Middle frontal gyrus (tissue), 1 donor: ENCODE results near the gene ZFC3H1.
A peak's percentile ranks its signal among the peaks of the same experiment; 100 is the strongest.
"Not testable (repeated sequence)": the region's sequence is repeated elsewhere in the genome, so short reads cannot be mapped to it uniquely, and the experiment has no call there.

Source experiments
- DNase-seq: peaks from one replicate; pipeline ENCODE4 v3.0.0-alpha.2; 2015; ENCODE audit warnings: low spot score; ENCODE audit errors: extremely low spot score

Gene ZFC3H1, protein sequence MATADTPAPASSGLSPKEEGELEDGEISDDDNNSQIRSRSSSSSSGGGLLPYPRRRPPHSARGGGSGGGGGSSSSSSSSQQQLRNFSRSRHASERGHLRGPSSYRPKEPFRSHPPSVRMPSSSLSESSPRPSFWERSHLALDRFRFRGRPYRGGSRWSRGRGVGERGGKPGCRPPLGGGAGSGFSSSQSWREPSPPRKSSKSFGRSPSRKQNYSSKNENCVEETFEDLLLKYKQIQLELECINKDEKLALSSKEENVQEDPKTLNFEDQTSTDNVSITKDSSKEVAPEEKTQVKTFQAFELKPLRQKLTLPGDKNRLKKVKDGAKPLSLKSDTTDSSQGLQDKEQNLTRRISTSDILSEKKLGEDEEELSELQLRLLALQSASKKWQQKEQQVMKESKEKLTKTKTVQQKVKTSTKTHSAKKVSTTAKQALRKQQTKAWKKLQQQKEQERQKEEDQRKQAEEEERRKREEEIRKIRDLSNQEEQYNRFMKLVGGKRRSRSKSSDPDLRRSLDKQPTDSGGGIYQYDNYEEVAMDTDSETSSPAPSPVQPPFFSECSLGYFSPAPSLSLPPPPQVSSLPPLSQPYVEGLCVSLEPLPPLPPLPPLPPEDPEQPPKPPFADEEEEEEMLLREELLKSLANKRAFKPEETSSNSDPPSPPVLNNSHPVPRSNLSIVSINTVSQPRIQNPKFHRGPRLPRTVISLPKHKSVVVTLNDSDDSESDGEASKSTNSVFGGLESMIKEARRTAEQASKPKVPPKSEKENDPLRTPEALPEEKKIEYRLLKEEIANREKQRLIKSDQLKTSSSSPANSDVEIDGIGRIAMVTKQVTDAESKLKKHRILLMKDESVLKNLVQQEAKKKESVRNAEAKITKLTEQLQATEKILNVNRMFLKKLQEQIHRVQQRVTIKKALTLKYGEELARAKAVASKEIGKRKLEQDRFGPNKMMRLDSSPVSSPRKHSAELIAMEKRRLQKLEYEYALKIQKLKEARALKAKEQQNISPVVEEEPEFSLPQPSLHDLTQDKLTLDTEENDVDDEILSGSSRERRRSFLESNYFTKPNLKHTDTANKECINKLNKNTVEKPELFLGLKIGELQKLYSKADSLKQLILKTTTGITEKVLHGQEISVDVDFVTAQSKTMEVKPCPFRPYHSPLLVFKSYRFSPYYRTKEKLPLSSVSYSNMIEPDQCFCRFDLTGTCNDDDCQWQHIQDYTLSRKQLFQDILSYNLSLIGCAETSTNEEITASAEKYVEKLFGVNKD (N-terminal part only)

GRCh38 chr12:71663561-71664410 is at the start of gene ZFC3H1, which contains the start of gene THAP2:
Gene ZFC3H1 (minus strand): TSS chr12:71663848. CDS start chr12:71663610, 238 bp downstream.
Gene THAP2 (plus strand): TSS chr12:71664301. CDS start chr12:71664510, 209 bp downstream.
- DNase-seq: peak; percentile 97

GRCh38 chr12:71710276-71711125 is 46.9 kb upstream of the ZFC3H1 start:
- no peak for DNase-seq

- no peak for DNase-seq
These were observed 45.0 kb upstream of the ZFC3H1 start for GRCh38 chr12:71708658-71709057.

DNA sequence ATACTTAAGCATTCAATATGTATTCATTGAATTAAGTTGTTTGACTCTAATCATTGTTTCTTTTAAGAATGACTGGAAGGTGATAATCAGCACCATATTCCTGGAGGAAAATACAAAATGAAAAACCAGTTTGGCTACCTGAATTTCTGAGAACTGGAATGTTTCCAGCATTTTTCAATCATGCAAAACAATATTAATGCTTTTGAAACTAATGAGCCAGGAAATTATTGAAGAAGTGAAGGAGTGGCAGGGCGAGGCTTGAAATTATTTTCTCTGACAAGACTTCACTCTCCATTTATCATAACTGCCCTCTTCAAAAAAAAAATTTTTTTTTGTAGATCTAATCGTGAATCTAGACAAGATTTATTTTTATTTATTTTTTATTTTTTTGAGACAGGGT is 41.3 kb upstream of the ZFC3H1 start:
- DNase-seq: no peak

DNA sequence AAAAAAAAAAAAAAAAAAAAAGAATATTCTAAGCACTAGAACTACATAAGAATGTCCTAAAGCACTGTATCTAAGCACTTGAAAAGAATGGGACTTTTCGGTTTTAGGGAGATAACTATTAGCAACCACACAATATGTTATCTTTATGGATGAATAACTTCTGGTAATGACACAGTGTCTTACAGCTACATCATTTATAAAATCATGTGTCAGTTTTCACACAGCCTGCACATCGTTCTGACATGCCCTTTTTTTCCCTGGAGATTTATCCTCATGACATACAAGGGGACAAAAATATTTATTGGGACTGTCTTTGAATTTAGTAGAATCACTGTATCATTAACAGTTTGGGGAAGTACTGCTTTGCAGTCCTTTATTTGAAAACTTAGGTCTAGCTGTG is 39.6 kb upstream of the ZFC3H1 start:
- DNase-seq: no peak

GRCh38 chr12:71702590-71702989 is 38.9 kb upstream of the ZFC3H1 start:
- no peak for DNase-seq

GRCh38 chr12:71702181-71702580 is 38.5 kb upstream of the ZFC3H1 start:
- DNase-seq: not testable (repeated sequence)

- no peak for DNase-seq
These were observed 32.1 kb upstream of the ZFC3H1 start for GRCh38 chr12:71695782-71696181.

DNA sequence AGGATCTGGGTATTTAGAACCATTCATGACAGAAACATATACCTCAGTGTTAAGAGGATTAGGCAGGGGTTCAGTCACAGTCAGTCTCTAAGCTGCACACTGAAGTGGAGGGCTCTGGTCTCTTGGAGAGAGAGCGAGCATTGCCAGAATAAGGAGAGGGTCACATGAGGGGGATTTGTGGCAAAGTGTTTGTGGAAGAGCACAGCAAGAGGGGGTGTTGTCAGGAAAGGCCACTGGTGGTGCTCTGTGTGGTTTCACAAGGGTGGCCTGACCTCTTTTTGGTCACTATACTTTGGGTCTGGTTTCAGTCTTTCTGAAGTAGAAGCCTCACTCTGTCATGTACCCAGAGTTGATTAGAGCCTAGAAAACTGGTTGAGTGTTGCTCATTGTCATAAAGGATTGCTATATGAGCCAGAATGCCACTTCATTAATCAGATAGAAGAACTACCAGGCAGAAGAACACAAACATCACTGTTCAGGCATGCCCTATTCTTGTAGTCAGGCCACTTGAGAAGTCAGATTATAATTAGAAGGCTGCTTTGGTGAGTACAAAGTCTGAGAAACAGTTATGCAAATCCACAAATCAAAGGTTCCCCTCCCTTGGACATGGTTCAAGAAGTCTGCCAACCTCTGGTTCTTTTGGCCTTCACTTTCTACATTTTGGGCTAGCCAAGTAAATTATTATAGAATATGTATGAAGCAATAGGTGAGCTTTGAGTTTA is 30.6 kb upstream of the ZFC3H1 start:
- no peak for DNase-seq

- not testable (repeated sequence) for DNase-seq
These were observed 30.0 kb upstream of the ZFC3H1 start for GRCh38 chr12:71693651-71694050.

DNA sequence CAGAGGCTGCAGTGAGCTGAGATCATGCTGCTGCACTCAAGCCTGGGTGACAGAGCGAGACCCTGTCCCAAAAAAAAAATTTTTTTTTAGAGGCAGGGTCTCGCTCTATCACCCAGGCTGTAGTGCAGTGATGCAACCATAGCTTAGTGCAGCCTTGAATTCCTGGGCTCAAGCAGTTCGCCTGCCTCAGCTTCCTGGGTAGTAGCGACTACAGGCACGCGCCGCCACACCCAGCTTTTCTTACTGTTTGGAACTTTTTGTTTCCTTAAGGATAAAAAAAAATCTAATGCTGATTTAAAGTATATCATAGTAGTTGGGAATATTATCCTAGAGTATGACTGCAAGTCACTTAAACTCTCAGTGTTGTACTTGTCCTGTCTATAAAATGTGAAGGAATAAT is 29.5 kb upstream of the ZFC3H1 start:
- no peak for DNase-seq

DNA sequence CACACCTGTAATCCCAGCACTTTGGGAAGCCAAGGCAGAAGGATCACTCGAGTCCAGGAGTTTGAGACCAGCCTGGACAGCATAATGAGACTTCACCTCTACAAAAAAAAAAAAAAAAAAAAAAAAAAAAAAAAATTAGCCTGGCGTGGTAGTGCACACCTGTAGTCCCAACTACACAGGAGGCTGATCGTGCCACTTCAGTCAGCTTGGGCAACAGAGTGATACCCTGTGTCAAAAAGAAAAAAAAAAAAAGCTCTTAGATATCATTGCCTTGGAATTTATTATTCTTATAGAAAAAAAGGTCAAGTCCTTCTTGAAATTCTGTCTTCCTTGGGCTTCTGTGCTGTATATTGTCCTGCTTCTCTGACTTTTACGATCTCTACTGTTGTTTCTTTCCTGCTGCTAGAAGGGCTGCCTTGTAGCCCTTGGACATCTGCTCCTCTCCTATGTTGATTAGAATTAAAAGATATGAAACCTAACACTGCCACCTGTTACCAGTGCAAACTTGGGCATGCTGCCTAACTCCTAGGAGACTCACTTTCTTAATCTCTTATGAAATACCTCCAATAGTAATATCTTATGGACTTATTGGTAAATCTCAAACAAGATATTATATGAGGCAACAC is 28.0 kb upstream of the ZFC3H1 start:
- DNase-seq: no peak

DNA sequence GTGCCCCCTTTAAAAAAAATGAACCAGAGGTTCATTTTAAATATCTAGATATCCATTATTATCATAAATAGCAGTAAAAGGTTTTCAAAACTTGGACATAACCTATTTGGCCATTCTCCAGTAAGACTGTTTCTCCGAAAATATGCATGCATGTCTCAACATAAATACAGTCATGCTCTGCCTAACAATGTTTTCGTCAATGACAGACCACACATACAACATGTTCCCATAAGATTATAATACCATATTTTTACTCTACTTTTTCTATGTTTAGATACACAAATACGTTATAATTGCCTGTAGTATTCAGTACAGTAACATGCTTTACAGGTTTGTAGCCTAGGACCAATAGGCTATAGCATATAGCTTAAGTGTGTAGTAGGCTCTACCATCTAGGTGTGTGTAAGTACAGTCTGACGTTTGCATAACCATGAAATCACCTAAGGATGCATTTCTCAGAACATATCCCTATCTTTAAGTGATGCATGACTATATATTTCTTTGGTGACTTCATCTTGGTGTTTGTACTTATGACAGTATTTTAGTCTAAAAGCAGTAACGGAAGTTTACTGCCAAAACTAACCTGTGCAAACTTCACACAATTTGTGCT is 25.4 kb upstream of the ZFC3H1 start:
- no peak for DNase-seq

- DNase-seq: not testable (repeated sequence)
These were observed 23.5 kb upstream of the ZFC3H1 start for GRCh38 chr12:71687172-71687571.

DNA sequence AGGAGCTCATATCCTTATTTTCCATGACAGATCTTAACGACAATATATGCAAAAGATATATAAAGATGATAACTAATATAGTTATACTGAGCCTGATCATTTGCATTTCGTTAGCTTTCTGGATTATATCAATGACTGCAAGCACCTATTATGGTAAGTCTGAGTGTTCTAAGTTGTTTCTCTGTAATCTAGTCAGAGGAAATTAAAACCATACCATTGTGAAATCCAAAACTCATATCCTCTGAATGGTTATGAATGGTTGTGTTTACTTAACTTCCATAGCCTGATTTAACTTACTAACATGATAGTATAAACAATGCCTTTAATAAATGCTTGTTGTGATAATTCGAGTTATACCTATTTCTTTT is 23.0 kb upstream of the ZFC3H1 start:
- DNase-seq: no peak

DNA sequence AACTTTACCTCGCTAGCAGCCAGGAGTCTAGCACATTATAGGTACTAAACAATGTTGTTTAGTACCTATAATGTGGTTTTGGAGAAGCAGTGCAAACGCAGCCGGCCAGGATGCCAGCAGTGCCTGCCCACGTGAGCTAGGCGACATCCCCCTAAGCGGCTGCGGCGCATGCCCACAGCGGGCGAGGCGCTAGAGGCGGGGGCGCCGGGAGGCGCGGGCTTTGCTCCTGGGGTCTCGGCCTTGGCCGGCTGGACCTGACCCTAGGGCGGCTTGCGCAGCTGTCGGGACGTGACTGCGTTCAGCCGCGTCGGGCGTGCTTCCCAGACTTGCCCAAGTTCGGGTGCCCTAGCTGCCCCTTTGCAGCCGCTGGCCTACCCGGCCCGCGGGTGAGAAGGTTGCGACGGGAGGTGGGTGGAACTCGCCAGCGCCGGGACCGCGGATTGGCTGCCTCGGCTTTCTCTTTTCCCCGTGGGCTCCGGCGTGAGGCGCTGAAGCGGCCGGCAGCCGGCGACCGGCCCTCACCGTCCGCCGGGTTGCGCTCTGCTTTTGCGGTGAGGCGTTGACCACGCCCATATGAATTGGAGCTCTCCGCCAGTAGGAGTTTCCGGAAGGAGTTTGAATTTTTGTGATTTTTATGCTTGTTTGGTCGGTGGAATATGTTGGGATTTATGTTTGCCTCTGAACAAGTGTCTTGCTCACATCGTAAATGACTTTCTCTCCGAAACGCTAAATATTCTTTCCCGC is 22.4 kb upstream of the ZFC3H1 start, which contains the start of gene TMEM19:
Gene TMEM19, plus strand, starts transcription at position 169 of the 744 bp plus-strand sequence. CDS start 599 bp downstream, outside the sequence.
- DNase-seq: peak; percentile 89

DNA sequence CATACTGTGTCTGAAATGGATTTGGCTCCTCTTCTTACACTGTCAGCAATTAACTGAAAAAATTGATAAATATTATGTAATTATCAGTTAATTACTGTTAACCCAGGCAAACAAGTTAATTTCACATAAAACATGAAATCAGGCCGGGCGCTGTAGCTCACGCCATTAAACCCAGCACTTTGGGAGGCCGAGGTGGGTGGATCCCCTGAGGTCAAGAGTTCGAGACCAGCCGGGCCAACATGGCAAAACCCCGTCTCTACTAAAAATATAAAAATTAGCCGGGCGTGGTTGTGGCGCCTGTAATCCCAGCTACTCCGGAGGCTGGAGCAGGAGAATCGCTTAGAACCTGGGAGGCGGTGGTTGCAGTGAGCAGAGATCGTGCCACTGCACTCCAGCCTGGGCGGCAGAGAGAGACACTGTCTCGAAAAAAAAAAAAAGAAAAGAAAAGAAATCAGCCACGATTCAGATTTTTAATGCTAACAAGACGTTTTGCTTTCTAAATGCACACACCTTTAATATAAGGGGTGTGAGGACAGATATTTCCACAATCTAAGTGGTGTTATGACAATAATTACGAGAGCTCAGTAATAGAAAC is 21.8 kb upstream of the ZFC3H1 start:
- no peak for DNase-seq
